ENCODE measurements around the gene PTH2. TPM values are rescaled to one million over a fixed set of nuclear protein-coding genes. Genes with fewer than 3 reads are reported as not detected.
A peak's percentile ranks its signal among the peaks of the same experiment; 100 is the strongest.

The PTH2 gene
- total and polyA plus RNA-seq, 10 of the 15 experiments (the other 5 are each of a cell fraction or from before 2014, with no cell fraction given) = not detected

DNA sequence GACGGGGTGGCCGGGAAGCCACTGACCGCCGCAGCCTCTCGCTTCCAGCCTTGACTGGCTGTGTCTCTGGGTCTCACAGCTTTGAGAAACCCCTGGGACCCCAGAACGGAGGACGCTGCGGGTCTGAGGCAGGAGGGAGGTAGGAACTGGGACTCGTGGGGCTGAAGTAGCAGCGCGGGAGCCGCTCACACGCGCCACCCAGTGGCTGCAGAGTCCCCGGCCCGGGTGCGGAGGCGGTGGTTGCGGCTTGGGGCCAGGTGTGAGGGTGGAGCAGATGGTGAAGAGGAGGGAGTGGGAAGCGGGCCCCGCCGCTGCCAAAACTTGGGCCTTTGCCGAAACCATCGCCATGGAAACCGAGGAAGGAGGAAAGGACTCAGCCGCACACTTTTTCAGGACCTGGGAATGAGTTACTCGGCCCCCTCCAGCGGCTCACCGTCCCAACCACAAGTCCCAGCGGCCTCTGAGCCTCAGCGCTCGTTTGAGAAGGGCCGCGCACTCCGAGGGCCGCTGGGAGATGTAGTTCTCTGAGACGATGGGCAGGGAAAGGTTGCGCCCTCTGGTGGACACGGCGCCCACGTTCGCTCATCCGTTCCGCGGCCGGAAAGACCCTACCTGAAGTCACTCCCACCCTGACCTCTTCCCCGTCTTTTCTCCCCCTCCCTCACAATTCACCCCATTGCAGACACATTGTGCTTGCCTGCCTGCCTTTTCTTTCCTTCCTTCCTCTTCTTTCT, 20.3 kb upstream of the PTH2 start (continued):
- peak; percentile 37; the same call in 1 of the 2 replicates for TF ChIP-seq BACH1 (IDR thresholded peaks at IDR 0.05; ENCODE audit: borderline replicate concordance)
- peak; percentile 69; the same call in 1 of the 2 replicates for TF ChIP-seq IRF4 (IDR thresholded peaks at IDR 0.05; ENCODE audit: low read depth, low read length)
- no peak for TF ChIP-seq KLF5 (IDR thresholded peaks at IDR 0.05; ENCODE audit: partially characterized antibody)
- TF ChIP-seq, protein P1, sequence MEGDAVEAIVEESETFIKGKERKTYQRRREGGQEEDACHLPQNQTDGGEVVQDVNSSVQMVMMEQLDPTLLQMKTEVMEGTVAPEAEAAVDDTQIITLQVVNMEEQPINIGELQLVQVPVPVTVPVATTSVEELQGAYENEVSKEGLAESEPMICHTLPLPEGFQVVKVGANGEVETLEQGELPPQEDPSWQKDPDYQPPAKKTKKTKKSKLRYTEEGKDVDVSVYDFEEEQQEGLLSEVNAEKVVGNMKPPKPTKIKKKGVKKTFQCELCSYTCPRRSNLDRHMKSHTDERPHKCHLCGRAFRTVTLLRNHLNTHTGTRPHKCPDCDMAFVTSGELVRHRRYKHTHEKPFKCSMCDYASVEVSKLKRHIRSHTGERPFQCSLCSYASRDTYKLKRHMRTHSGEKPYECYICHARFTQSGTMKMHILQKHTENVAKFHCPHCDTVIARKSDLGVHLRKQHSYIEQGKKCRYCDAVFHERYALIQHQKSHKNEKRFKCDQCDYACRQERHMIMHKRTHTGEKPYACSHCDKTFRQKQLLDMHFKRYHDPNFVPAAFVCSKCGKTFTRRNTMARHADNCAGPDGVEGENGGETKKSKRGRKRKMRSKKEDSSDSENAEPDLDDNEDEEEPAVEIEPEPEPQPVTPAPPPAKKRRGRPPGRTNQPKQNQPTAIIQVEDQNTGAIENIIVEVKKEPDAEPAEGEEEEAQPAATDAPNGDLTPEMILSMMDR (IDR thresholded peaks at IDR 0.05 in 2 of 3, conservative IDR thresholded peaks at IDR 0.05 in 1 of 3; ENCODE audit: control insufficient read depth in 2 of 3, extremely low read depth in 1 of 3, insufficient read depth in 1 of 3, low read depth in 3 of 3, low read length in 3 of 3) = peak; percentile 70 to 92 (median 90)
- no peak for TF ChIP-seq RBBP5 (conservative IDR thresholded peaks at IDR 0.05)
- no peak for TF ChIP-seq FOXM1 (IDR thresholded peaks at IDR 0.05; ENCODE audit: low read depth, low read length)
- TF ChIP-seq SIX5 (IDR thresholded peaks at IDR 0.05; ENCODE audit: low read depth, low read length, severe bottlenecking) = peak; percentile 98
- TF ChIP-seq SMARCA5 (IDR thresholded peaks at IDR 0.05) = peak; percentile 82
- TF ChIP-seq, protein P2, sequence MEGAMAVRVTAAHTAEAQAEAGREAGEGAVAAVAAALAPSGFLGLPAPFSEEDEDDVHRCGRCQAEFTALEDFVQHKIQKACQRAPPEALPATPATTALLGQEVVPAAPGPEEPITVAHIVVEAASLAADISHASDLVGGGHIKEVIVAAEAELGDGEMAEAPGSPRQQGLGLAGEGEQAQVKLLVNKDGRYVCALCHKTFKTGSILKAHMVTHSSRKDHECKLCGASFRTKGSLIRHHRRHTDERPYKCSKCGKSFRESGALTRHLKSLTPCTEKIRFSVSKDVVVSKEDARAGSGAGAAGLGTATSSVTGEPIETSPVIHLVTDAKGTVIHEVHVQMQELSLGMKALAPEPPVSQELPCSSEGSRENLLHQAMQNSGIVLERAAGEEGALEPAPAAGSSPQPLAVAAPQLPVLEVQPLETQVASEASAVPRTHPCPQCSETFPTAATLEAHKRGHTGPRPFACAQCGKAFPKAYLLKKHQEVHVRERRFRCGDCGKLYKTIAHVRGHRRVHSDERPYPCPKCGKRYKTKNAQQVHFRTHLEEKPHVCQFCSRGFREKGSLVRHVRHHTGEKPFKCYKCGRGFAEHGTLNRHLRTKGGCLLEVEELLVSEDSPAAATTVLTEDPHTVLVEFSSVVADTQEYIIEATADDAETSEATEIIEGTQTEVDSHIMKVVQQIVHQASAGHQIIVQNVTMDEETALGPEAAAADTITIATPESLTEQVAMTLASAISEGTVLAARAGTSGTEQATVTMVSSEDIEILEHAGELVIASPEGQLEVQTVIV (IDR thresholded peaks at IDR 0.05; ENCODE audit: borderline replicate concordance, partially characterized antibody) = no peak
- peak; percentile 37; the same call in 1 of the 2 replicates for TF ChIP-seq ATF7 (IDR thresholded peaks at IDR 0.05; ENCODE audit: low read depth)
- no peak for TF ChIP-seq RAD51 (IDR thresholded peaks at IDR 0.05)
- TF ChIP-seq SMC3 (IDR thresholded peaks at IDR 0.05; ENCODE audit: borderline replicate concordance, low read length) = peak; percentile 88
- TF ChIP-seq, protein P3, sequence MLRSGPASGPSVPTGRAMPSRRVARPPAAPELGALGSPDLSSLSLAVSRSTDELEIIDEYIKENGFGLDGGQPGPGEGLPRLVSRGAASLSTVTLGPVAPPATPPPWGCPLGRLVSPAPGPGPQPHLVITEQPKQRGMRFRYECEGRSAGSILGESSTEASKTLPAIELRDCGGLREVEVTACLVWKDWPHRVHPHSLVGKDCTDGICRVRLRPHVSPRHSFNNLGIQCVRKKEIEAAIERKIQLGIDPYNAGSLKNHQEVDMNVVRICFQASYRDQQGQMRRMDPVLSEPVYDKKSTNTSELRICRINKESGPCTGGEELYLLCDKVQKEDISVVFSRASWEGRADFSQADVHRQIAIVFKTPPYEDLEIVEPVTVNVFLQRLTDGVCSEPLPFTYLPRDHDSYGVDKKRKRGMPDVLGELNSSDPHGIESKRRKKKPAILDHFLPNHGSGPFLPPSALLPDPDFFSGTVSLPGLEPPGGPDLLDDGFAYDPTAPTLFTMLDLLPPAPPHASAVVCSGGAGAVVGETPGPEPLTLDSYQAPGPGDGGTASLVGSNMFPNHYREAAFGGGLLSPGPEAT (IDR thresholded peaks at IDR 0.05; ENCODE audit: low read depth) = peak; percentile 63; the same call in 1 of the 2 replicates
- TF ChIP-seq RAD21 (IDR thresholded peaks at IDR 0.05; ENCODE audit: insufficient read depth, low read depth, low read length) = peak; percentile 78
- TF ChIP-seq MXI1 (IDR thresholded peaks at IDR 0.05; ENCODE audit: low read depth, low read length) = peak; percentile 22
- TF ChIP-seq, protein P4, sequence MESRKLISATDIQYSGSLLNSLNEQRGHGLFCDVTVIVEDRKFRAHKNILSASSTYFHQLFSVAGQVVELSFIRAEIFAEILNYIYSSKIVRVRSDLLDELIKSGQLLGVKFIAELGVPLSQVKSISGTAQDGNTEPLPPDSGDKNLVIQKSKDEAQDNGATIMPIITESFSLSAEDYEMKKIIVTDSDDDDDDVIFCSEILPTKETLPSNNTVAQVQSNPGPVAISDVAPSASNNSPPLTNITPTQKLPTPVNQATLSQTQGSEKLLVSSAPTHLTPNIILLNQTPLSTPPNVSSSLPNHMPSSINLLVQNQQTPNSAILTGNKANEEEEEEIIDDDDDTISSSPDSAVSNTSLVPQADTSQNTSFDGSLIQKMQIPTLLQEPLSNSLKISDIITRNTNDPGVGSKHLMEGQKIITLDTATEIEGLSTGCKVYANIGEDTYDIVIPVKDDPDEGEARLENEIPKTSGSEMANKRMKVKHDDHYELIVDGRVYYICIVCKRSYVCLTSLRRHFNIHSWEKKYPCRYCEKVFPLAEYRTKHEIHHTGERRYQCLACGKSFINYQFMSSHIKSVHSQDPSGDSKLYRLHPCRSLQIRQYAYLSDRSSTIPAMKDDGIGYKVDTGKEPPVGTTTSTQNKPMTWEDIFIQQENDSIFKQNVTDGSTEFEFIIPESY (IDR thresholded peaks at IDR 0.05) = peak; percentile 95
- TF ChIP-seq, protein P5, sequence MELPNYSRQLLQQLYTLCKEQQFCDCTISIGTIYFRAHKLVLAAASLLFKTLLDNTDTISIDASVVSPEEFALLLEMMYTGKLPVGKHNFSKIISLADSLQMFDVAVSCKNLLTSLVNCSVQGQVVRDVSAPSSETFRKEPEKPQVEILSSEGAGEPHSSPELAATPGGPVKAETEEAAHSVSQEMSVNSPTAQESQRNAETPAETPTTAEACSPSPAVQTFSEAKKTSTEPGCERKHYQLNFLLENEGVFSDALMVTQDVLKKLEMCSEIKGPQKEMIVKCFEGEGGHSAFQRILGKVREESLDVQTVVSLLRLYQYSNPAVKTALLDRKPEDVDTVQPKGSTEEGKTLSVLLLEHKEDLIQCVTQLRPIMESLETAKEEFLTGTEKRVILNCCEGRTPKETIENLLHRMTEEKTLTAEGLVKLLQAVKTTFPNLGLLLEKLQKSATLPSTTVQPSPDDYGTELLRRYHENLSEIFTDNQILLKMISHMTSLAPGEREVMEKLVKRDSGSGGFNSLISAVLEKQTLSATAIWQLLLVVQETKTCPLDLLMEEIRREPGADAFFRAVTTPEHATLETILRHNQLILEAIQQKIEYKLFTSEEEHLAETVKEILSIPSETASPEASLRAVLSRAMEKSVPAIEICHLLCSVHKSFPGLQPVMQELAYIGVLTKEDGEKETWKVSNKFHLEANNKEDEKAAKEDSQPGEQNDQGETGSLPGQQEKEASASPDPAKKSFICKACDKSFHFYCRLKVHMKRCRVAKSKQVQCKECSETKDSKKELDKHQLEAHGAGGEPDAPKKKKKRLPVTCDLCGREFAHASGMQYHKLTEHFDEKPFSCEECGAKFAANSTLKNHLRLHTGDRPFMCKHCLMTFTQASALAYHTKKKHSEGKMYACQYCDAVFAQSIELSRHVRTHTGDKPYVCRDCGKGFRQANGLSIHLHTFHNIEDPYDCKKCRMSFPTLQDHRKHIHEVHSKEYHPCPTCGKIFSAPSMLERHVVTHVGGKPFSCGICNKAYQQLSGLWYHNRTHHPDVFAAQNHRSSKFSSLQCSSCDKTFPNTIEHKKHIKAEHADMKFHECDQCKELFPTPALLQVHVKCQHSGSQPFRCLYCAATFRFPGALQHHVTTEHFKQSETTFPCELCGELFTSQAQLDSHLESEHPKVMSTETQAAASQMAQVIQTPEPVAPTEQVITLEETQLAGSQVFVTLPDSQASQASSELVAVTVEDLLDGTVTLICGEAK (IDR thresholded peaks at IDR 0.05; ENCODE audit: borderline replicate concordance) = peak; percentile 46; the same call in 1 of the 2 replicates

Data from GM12878 (cell line).